HepG2 (cell line): ENCODE data around the gene PSMB1. TPM values are rescaled to one million over a fixed set of nuclear protein-coding genes. Genes with fewer than 3 reads are reported as not detected.

ENCODE experiments used
- ARNT2 ChIP-seq: sonication (generic); formaldehyde crosslinking; IDR thresholded peaks from 2 replicates; pipeline ENCODE4 v1.8.0; 2022; ENCODE audit warnings: mild to moderate bottlenecking, low read depth, missing genetic modification reagents, moderate library complexity
- DMAP1 ChIP-seq: IDR thresholded peaks from 2 replicates; pipeline ENCODE4 v1.6.1; 2016
- ETV6 ChIP-seq: sonication (generic); formaldehyde crosslinking; conservative IDR thresholded peaks from 2 replicates; pipeline ENCODE4 v1.4.0; 2020; ENCODE audit warnings: missing genetic modification reagents
- HNRNPH1 ChIP-seq: fragments of 200-400 bp; formaldehyde crosslinking; optimal IDR thresholded peaks from 2 replicates; pipeline ENCODE3; 2017; ENCODE audit warnings: mild to moderate bottlenecking, low read depth, low read length
- IKZF4 ChIP-seq: sonication (generic); formaldehyde crosslinking; IDR thresholded peaks from 2 replicates; pipeline ENCODE4 v1.5.1; 2020; ENCODE audit warnings: borderline replicate concordance, mild to moderate bottlenecking, low read depth, missing genetic modification reagents; ENCODE audit errors: not compliant biosample characterization
- IRX3 ChIP-seq: sonication (generic); formaldehyde crosslinking; IDR thresholded peaks from 2 replicates; pipeline ENCODE4 v1.8.1; 2023; ENCODE audit warnings: mild to moderate bottlenecking, low read depth, missing genetic modification reagents, borderline replicate concordance
- KLF16 ChIP-seq, 2 experiments: sonication (generic) in 1 of 2; formaldehyde crosslinking in 1 of 2; IDR thresholded peaks; 2 replicates each; pipeline versions ENCODE4 v1.6.1 to v1.8.0; 2016 to 2023; ENCODE audit warnings: missing genetic modification reagents in 2 of 2, missing compliant biosample characterization in 1 of 2
- MYC ChIP-seq: sonication (generic); formaldehyde crosslinking; IDR thresholded peaks from 2 replicates; pipeline ENCODE4 v1.9.0; 2021; ENCODE audit warnings: missing genetic modification reagents, borderline replicate concordance
- NFATC3 ChIP-seq: sonication (generic); formaldehyde crosslinking; IDR thresholded peaks from 2 replicates; pipeline ENCODE4 v1.5.1; 2020; ENCODE audit warnings: mild to moderate bottlenecking, missing genetic modification reagents
- PHF20 ChIP-seq: sonication (generic); formaldehyde crosslinking; IDR thresholded peaks from 2 replicates; pipeline ENCODE4 v1.5.0; 2020; ENCODE audit warnings: mild to moderate bottlenecking, missing genetic modification reagents
- SCMH1 ChIP-seq: sonication (generic); formaldehyde crosslinking; IDR thresholded peaks from 2 replicates; pipeline ENCODE4 v1.9.0; 2021; ENCODE audit warnings: missing genetic modification reagents, mild to moderate bottlenecking, borderline replicate concordance
- SMAD3 ChIP-seq: sonication (generic); formaldehyde crosslinking; IDR thresholded peaks from 2 replicates; pipeline ENCODE4 v1.4.0; 2020; ENCODE audit warnings: missing genetic modification reagents
- ZNF101 ChIP-seq: sonication (generic); formaldehyde crosslinking; IDR thresholded peaks from 2 replicates; pipeline ENCODE4 v1.4.0; 2020; ENCODE audit warnings: mild to moderate bottlenecking, low read depth, missing genetic modification reagents, borderline replicate concordance
- ZNF292 ChIP-seq: sonication (generic); formaldehyde crosslinking; IDR thresholded peaks from 2 replicates; pipeline ENCODE4 v1.8.1; 2022; ENCODE audit warnings: mild to moderate bottlenecking, low read depth, missing genetic modification reagents, borderline replicate concordance
- ZNF446 ChIP-seq: sonication (generic); formaldehyde crosslinking; IDR thresholded peaks from 2 replicates; pipeline ENCODE4 v1.5.0; 2020; ENCODE audit warnings: mild to moderate bottlenecking, missing genetic modification reagents
- ZNF558 ChIP-seq: sonication (generic); formaldehyde crosslinking; IDR thresholded peaks from 2 replicates; pipeline ENCODE4 v1.9.0; 2022; ENCODE audit warnings: mild to moderate bottlenecking, missing genetic modification reagents, borderline replicate concordance
- ZNF589 ChIP-seq: sonication (generic); formaldehyde crosslinking; conservative IDR thresholded peaks from 2 replicates; pipeline ENCODE4 v1.8.0; 2022; ENCODE audit warnings: mild to moderate bottlenecking, moderate library complexity, missing genetic modification reagents
- ZNF75D ChIP-seq: sonication (generic); formaldehyde crosslinking; IDR thresholded peaks from 2 replicates; pipeline ENCODE4 v1.8.1; 2023; ENCODE audit warnings: missing genetic modification reagents, mild to moderate bottlenecking, borderline replicate concordance
- ZNF780A ChIP-seq: sonication (generic); formaldehyde crosslinking; IDR thresholded peaks from 2 replicates; pipeline ENCODE4 v1.8.0; 2022; ENCODE audit warnings: mild to moderate bottlenecking, missing genetic modification reagents, moderate library complexity
- polyA plus RNA-seq, 8 experiments: library from polyadenylated mRNA; depleted of rRNA in 3 of 8; stranded (reverse) in 7 of 8; unstranded in 1 of 8; fragments of >200 nt; fragmentation: Illumina TruSeq in 4 of 8; extraction: Trizol in 4 of 8; gene quantifications; 2 replicates each; pipeline versions ENCODE4 v1.2.1 to v1.2.3, GENCODE V29; 2011 to 2016; ENCODE audit warnings: low read depth in 4 of 8, missing spikeins in 1 of 8, mixed read lengths in 1 of 8; ENCODE audit not compliant: insufficient read depth in 1 of 8
- total RNA-seq, 5 experiments: library from RNA; depleted of rRNA; stranded (reverse); fragments of >200 nt; fragmentation: Illumina TruSeq; extraction: Trizol; gene quantifications; 2 replicates each; pipeline ENCODE4 v1.2.3, GENCODE V29; 2016; ENCODE audit warnings: low read depth in 1 of 5
- TF ChIP-seq, protein P1 (sequence below): sonication (generic); formaldehyde crosslinking; IDR thresholded peaks from 2 replicates; pipeline ENCODE4 v1.4.0; 2020; ENCODE audit warnings: missing genetic modification reagents
- TF ChIP-seq, protein P2 (sequence below): sonication (generic); formaldehyde crosslinking; IDR thresholded peaks from 2 replicates; pipeline ENCODE4 v1.5.0; 2020; ENCODE audit warnings: missing genetic modification reagents, mild to moderate bottlenecking, borderline replicate concordance
- TF ChIP-seq, protein P3 (sequence below): sonication (generic); formaldehyde crosslinking; conservative IDR thresholded peaks from 2 replicates; pipeline ENCODE4 v1.8.0; 2022; ENCODE audit warnings: mild to moderate bottlenecking, moderate library complexity, missing genetic modification reagents
- TF ChIP-seq, protein P4 (sequence below): sonication (generic); formaldehyde crosslinking; IDR thresholded peaks from 2 replicates; pipeline ENCODE4 v1.8.0; 2022; ENCODE audit warnings: missing genetic modification reagents, mild to moderate bottlenecking, borderline replicate concordance

PSMB1 gene
- total and polyA plus RNA-seq, 2 of the 13 experiments (the other 11 are each of a cell fraction or from before 2014, with no cell fraction given) = 528 to 592 TPM

DNA sequence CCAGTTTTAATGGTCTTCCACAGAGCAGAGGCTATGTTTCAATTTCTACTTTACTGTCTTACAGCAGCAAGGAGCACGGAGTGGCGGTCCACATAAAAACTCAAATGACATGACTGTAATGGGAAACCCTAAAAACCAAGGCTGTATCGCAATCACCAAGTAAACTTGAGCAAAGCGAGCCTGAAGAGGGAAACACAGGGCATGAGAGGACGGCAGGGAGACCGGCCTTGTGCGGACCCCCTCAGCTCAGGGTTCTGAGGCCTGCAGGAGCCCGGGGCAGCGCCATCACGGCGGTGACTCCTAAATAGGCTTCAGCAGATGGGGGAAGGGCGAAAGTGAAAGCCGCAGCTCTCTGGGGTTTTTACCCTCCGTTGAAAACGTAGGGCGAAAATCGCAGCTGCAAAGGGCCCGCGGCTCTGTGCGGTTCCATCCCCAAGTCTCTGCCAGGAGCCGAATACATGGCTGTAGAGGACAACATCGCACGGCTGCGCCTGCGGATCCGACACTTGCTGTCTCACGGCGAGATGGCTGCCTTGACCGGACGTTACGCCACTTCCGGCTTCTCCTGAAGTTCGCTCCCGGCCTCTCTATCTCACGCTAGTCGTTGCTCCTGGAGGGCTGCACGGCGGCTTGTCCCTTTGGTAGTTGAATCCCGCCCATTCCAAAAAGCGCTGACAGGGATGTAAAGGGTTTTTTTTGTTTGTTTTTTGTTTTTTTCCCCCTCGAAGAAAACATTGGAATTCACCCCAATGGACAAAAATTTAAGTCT is at the start of gene PSMB1 (continued):
- TF ChIP-seq SMAD3 (peak; percentile 88; the same call in 1 of the 2 replicates), HNRNPH1 (no peak), ZNF292 (peak; percentile 70; the same call in 1 of the 2 replicates), MYC (CRISPR knock-in tag) (peak; percentile 89), ZNF446 (CRISPR knock-in tag) (no peak), ZNF589 (CRISPR knock-in tag) (0 out of 2 replicates have a peak, but pooled peaks have one; percentile 49), ZNF558 (no peak; the same call in 1 of the 2 replicates), ZNF75D (CRISPR knock-in tag) (no peak), ARNT2 (CRISPR knock-in tag) (peak; percentile 71; the same call in 1 of the 2 replicates), DMAP1 (CRISPR knock-in tag) (peak; percentile 98), SCMH1 (CRISPR knock-in tag) (no peak), ZNF780A (CRISPR knock-in tag) (no peak), ETV6 (CRISPR knock-in tag) (peak; percentile 85; the same call in 1 of the 2 replicates), IRX3 (no peak; the same call in 1 of the 2 replicates), KLF16 (CRISPR knock-in tag; IDR thresholded peaks at IDR 0.05) (peak in 1 of 2 experiments; percentile 77; a peak in 2 of 4 replicates), PHF20 (CRISPR knock-in tag) (peak; percentile 96), IKZF4 (CRISPR knock-in tag) (peak; percentile 79), ZNF101 (no peak), NFATC3 (peak; percentile 72)
- TF ChIP-seq, protein P1, sequence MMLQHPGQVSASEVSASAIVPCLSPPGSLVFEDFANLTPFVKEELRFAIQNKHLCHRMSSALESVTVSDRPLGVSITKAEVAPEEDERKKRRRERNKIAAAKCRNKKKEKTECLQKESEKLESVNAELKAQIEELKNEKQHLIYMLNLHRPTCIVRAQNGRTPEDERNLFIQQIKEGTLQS = 0 out of 2 replicates have a peak, but pooled peaks have one; percentile 25
- TF ChIP-seq, protein P2, sequence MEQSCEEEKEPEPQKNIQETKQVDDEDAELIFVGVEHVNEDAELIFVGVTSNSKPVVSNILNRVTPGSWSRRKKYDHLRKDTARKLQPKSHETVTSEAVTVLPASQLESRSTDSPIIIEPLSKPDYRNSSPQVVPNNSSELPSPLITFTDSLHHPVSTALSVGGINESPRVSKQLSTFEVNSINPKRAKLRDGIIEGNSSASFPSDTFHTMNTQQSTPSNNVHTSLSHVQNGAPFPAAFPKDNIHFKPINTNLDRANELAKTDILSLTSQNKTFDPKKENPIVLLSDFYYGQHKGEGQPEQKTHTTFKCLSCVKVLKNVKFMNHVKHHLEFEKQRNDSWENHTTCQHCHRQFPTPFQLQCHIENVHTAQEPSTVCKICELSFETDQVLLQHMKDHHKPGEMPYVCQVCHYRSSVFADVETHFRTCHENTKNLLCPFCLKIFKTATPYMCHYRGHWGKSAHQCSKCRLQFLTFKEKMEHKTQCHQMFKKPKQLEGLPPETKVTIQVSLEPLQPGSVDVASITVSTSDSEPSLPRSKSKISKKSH (CRISPR knock-in tag) = peak; percentile 91
- TF ChIP-seq, protein P3, sequence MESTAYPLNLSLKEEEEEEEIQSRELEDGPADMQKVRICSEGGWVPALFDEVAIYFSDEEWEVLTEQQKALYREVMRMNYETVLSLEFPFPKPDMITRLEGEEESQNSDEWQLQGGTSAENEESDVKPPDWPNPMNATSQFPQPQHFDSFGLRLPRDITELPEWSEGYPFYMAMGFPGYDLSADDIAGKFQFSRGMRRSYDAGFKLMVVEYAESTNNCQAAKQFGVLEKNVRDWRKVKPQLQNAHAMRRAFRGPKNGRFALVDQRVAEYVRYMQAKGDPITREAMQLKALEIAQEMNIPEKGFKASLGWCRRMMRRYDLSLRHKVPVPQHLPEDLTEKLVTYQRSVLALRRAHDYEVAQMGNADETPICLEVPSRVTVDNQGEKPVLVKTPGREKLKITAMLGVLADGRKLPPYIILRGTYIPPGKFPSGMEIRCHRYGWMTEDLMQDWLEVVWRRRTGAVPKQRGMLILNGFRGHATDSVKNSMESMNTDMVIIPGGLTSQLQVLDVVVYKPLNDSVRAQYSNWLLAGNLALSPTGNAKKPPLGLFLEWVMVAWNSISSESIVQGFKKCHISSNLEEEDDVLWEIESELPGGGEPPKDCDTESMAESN = peak; percentile 80
- TF ChIP-seq, protein P4, sequence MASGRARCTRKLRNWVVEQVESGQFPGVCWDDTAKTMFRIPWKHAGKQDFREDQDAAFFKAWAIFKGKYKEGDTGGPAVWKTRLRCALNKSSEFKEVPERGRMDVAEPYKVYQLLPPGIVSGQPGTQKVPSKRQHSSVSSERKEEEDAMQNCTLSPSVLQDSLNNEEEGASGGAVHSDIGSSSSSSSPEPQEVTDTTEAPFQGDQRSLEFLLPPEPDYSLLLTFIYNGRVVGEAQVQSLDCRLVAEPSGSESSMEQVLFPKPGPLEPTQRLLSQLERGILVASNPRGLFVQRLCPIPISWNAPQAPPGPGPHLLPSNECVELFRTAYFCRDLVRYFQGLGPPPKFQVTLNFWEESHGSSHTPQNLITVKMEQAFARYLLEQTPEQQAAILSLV (CRISPR knock-in tag) = peak; percentile 87; the same call in 1 of the 2 replicates
